A673 (cell line): ENCODE results near the gene NUDCD3. TPM values are rescaled to one million over a fixed set of nuclear protein-coding genes. Genes with fewer than 3 reads are reported as not detected.

Source experiments
- BruUV-seq: library from RNA; stranded (reverse); fragments of 400-500 nt; replicated peaks from 2 replicates; lab custom pipeline; 2021; lab: Mats Ljungman, UMichigan
- CTCF ChIA-PET: fragments of 300-600 bp; sonication (Branson Sonifier 250); formaldehyde crosslinking; loops from one replicate; lab custom pipeline; 2022; ENCODE audit warnings: antibody characterized with exemption; lab: Charles Lee
- POLR2A ChIA-PET: fragments of 300-600 bp; sonication (Branson Sonifier 250); formaldehyde crosslinking; loops from one replicate; lab custom pipeline; 2022; ENCODE audit warnings: antibody characterized with exemption; ENCODE audit not compliant: low non-redundant PET; lab: Charles Lee
- DNase-seq: peaks from one replicate; pipeline ENCODE4 v3.0.0-alpha.2; 2015; ENCODE audit warnings: low spot score
- H3K27ac ChIP-seq: fragments of 200-600 bp; sonication (generic); 2 replicates; pipeline ENCODE4 v1.5.1; 2016; ENCODE audit warnings: mixed run types, low read depth, mild to moderate bottlenecking, mixed read lengths, antibody characterized with exemption, low read length; ENCODE audit not compliant: poor library complexity, severe bottlenecking
- H3K27me3 ChIP-seq: fragments of 200-600 bp; sonication (generic); replicated peaks from 2 replicates; pipeline ENCODE4 v1.6.1; 2017; ENCODE audit warnings: mixed run types, low read depth, mild to moderate bottlenecking, mixed read lengths, antibody characterized with exemption, low read length; ENCODE audit not compliant: insufficient read depth, poor library complexity
- H3K36me3 ChIP-seq: fragments of 200-600 bp; sonication (generic); 2 replicates; pipeline ENCODE4 v1.6.1; 2016; ENCODE audit warnings: mixed run types, mild to moderate bottlenecking, mixed read lengths, antibody characterized with exemption, low read length; ENCODE audit not compliant: insufficient read depth, poor library complexity, severe bottlenecking
- H3K4me1 ChIP-seq: fragments of 200-600 bp; sonication (generic); 2 replicates; pipeline ENCODE4 v1.6.1; 2017; ENCODE audit warnings: mixed run types, mild to moderate bottlenecking, mixed read lengths, antibody characterized with exemption, low read length; ENCODE audit not compliant: insufficient read depth, poor library complexity, severe bottlenecking
- H3K4me3 ChIP-seq: fragments of 200-600 bp; sonication (generic); 2 replicates; pipeline ENCODE4 v1.5.1; 2016; ENCODE audit warnings: low read depth, mixed run types, mild to moderate bottlenecking, mixed read lengths, low read length; ENCODE audit not compliant: poor library complexity, severe bottlenecking
- H3K9me3 ChIP-seq: fragments of 200-600 bp; sonication (generic); 2 replicates; pipeline ENCODE4 v1.6.1; 2016; ENCODE audit warnings: mixed run types, low read depth, mild to moderate bottlenecking, mixed read lengths, antibody characterized with exemption, low read length; ENCODE audit not compliant: poor library complexity, severe bottlenecking
- EZH2 ChIP-seq: fragments of 200-600 bp; sonication (generic); IDR thresholded peaks from 2 replicates; pipeline ENCODE4 v1.6.1; 2017; ENCODE audit warnings: borderline replicate concordance, low read depth, mild to moderate bottlenecking, mixed read lengths, antibody characterized with exemption, low read length; ENCODE audit not compliant: poor library complexity, severe bottlenecking
- intact Hi-C: fragments of 100-400 bp; cut with micrococcal nuclease; formaldehyde crosslinking; loops from one replicate; pipeline ENCODE4 v1.10.0; 2022; ENCODE audit not compliant: unreplicated experiment
- total RNA-seq: library from RNA; stranded (reverse); gene quantifications from 2 replicates; pipeline ENCODE4 v1.2.3, GENCODE V29; 2021
- TF ChIP-seq, protein P1 (sequence below): fragments of 300-800, 200-600 bp; sonication (generic); conservative IDR thresholded peaks from 2 replicates; pipeline ENCODE4 v1.5.1; 2017; ENCODE audit warnings: low read depth, mild to moderate bottlenecking, antibody characterized with exemption, low read length, moderate library complexity, mixed read lengths

Gene NUDCD3
- total RNA-seq, 1 experiment from 2014 or later: 119 TPM

DNA sequence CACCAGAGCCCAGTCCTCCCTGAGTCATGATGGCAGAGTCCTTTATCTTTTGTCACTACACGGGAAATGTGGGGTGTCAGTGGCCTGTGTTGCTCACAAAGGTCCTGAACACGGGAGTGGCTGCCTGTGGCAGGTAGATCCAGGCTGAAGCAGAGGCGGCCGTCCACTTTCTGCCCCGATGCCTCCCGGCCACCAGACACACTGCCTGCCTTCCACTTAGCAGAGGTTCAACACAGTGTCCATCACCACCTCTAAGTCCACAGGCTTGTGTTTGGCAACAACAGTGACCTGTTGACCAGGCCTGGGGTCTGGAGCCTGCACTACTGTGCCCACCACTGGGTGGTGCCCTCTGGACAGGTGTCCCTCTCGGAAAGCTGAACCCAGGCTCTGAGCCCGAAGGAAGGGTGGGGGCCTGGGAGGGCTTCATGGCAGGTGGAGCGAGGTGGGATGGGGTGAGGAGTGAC is 115.2 kb downstream of the NUDCD3 start:
- no peak for TF ChIP-seq EZH2
- TF ChIP-seq, protein P1, sequence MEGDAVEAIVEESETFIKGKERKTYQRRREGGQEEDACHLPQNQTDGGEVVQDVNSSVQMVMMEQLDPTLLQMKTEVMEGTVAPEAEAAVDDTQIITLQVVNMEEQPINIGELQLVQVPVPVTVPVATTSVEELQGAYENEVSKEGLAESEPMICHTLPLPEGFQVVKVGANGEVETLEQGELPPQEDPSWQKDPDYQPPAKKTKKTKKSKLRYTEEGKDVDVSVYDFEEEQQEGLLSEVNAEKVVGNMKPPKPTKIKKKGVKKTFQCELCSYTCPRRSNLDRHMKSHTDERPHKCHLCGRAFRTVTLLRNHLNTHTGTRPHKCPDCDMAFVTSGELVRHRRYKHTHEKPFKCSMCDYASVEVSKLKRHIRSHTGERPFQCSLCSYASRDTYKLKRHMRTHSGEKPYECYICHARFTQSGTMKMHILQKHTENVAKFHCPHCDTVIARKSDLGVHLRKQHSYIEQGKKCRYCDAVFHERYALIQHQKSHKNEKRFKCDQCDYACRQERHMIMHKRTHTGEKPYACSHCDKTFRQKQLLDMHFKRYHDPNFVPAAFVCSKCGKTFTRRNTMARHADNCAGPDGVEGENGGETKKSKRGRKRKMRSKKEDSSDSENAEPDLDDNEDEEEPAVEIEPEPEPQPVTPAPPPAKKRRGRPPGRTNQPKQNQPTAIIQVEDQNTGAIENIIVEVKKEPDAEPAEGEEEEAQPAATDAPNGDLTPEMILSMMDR: peak; percentile 27; the same call in 1 of the 2 replicates
- Histone ChIP-seq H3K27me3 (peaks cover 5% of the 10 kb centered on the region), H3K4me3 (no peak overlapping the region), H3K9me3 (no peaks in the 10 kb centered on the region), H3K27ac (no peak overlapping the region), H3K4me1 (no peaks in the 10 kb centered on the region), H3K36me3 (no peaks in the 10 kb centered on the region)
- POLR2A ChIA-PET: interaction anchor here (0.5 kb wide), 1 partner anchor 190 kb away, joined by 3 read pairs; no protein-coding TSS in a partner anchor
- DNase-seq: no peak
- intact Hi-C loops: no loop called here
- CTCF ChIA-PET: interaction anchor here (0.6 kb wide), 1 partner anchor 134 kb away, joined by 3 read pairs; no protein-coding TSS in a partner anchor
- no TSS peak for BruUV-seq

DNA sequence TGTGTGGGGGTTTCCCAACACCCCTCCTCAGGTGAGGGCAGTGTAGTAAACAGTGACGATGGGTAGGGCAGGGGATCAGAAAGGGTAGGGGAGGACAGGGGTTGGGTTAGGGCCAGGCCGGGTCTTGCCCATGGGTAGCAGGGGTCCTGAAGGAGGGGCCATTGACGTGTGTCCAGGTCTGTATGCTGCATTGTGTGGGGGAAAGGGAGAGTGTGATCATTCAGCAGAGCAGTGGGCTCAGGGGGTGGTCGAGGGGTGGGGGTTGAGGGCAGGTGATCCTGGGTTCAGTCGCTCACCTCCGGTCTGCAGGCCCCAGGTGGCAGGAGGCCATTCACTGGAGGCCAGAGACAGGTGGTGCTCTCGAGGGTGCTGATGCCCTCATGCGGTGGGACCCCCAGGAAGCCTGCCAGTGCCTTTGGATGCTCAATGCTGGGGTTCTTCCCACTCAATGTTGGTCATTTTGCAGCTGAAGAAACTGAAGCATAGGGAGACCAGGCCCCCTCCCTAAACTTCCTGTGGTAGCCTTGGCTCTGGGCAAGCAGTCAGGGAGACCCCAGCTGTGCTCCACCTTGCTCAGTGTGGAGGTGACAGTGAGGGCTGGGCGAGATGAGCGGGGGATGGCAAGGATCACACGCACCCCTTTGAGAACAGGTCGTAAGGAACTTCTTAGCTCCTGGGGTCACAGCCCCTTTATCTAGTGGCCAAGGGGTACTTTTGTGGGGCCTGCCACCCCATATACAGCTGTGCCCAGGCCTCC is 116.3 kb downstream of the NUDCD3 start:
- no peaks in the 10 kb centered on the region for H3K4me1 ChIP-seq
- peaks cover 15% of the 10 kb centered on the region for H3K27me3 ChIP-seq
- BruUV-seq: no TSS peak
- H3K4me3 ChIP-seq: no peak overlapping the region
- intact Hi-C loops: no loop called here
- ChIA-PET CTCF (no interaction called here), POLR2A (no interaction called here)
- TF ChIP-seq, protein P1: no peak
- TF ChIP-seq EZH2: no peak
- DNase-seq: no peak
- no peaks in the 10 kb centered on the region for H3K36me3 ChIP-seq
- no peak overlapping the region for H3K27ac ChIP-seq
- H3K9me3 ChIP-seq: no peaks in the 10 kb centered on the region

DNA sequence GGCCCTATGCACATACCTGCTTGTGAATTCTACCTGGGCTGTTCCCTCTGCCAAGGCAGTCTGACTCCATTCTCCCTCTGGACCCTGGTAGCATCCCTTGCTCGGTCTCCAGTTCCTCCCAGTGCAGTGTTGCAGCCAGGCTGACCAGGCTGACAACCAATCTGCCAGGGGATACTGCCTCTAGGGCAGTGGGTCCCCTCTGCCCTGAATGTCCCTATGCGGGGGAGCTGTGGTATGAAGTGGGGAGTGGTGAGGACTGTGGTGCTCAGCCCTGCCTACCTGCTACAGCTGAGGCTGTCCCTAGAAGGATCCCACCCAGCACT is 117.1 kb downstream of the NUDCD3 start:
- H3K36me3 ChIP-seq: no peaks in the 10 kb centered on the region
- POLR2A ChIA-PET: no interaction called here
- peaks cover 18% of the 10 kb centered on the region for H3K27me3 ChIP-seq
- BruUV-seq: no TSS peak
- TF ChIP-seq EZH2: no peak
- TF ChIP-seq, protein P1: no peak
- no peak overlapping the region for H3K27ac ChIP-seq
- DNase-seq: no peak
- no peaks in the 10 kb centered on the region for H3K4me1 ChIP-seq
- H3K9me3 ChIP-seq: no peaks in the 10 kb centered on the region
- CTCF ChIA-PET: no interaction called here
- H3K4me3 ChIP-seq: no peak overlapping the region
- intact Hi-C loops: no loop called here
